ENCODE results near the gene RNF31.
A peak's percentile ranks its signal among the peaks of the same experiment; 100 is the strongest.

RNF31 gene

GRCh38 chr14:24130717-24131548 is 16.4 kb upstream of the RNF31 start:
- POLR2A ChIA-PET (ENCODE audit: low non-redundant PET), result no interaction called here
- no peak for TF ChIP-seq CTCF (conservative IDR thresholded peaks at IDR 0.05; ENCODE audit: low read depth)
- CTCF ChIA-PET, result no interaction called here
- no peak overlapping the region for H3K27ac ChIP-seq
- no peak for DNase-seq (ENCODE audit: low spot score)

- ChIA-PET CTCF (no interaction called here), POLR2A (ENCODE audit: low non-redundant PET) (no interaction called here)
- DNase-seq (ENCODE audit: low spot score), result no peak
- H3K27ac ChIP-seq, result no peak overlapping the region
- no peak for TF ChIP-seq CTCF (conservative IDR thresholded peaks at IDR 0.05; ENCODE audit: low read depth)
These were observed 15.7 kb upstream of the RNF31 start for GRCh38 chr14:24131549-24131966.

GRCh38 chr14:24132061-24132685 is 15.1 kb upstream of the RNF31 start:
- TF ChIP-seq CTCF (conservative IDR thresholded peaks at IDR 0.05; ENCODE audit: low read depth), result no peak
- DNase-seq (ENCODE audit: low spot score), result no peak
- H3K27ac ChIP-seq, result peak overlapping the region; percentile 6; the same call in 1 of the 2 replicates
- POLR2A ChIA-PET (ENCODE audit: low non-redundant PET), result no interaction called here
- CTCF ChIA-PET, result no interaction called here

- no peak overlapping the region for H3K27ac ChIP-seq
- ChIA-PET POLR2A (ENCODE audit: low non-redundant PET) (no interaction called here), CTCF (interaction anchor here (0.6 kb wide), 1 partner anchor 9 kb away, joined by 4 read pairs; no protein-coding TSS in a partner anchor)
- no peak for DNase-seq (ENCODE audit: low spot score)
- TF ChIP-seq CTCF (conservative IDR thresholded peaks at IDR 0.05; ENCODE audit: low read depth), result no peak
These were observed 14.3 kb upstream of the RNF31 start for GRCh38 chr14:24132976-24133375.

GRCh38 chr14:24133735-24134134 is 13.6 kb upstream of the RNF31 start:
- DNase-seq (ENCODE audit: low spot score), result no peak
- no peak for TF ChIP-seq CTCF (conservative IDR thresholded peaks at IDR 0.05; ENCODE audit: low read depth)
- POLR2A ChIA-PET (ENCODE audit: low non-redundant PET), result no interaction called here
- no peak overlapping the region for H3K27ac ChIP-seq
- CTCF ChIA-PET, result interaction anchor here (0.6 to 0.7 kb wide), 2 partner anchors 10 to 70 kb away, joined by 4 to 5 read pairs; no protein-coding TSS in a partner anchor

- no peak for DNase-seq (ENCODE audit: low spot score)
- no peak for TF ChIP-seq CTCF (conservative IDR thresholded peaks at IDR 0.05; ENCODE audit: low read depth)
- ChIA-PET CTCF (no interaction called here), POLR2A (ENCODE audit: low non-redundant PET) (interaction anchor here (0.9 to 2.6 kb wide), 3 partner anchors 11 to 21 kb away, joined by 3 to 12 read pairs (median 5); partner anchors contain the start of genes DCAF11, NRL, PSME2 and RNF31)
- H3K27ac ChIP-seq, result peak overlapping the region; percentile 96
These were observed 11.8 kb upstream of the RNF31 start for GRCh38 chr14:24135584-24135833.
